Keratinocyte (primary cell): ENCODE data around the gene USP19. TPM values are rescaled to one million over a fixed set of nuclear protein-coding genes. Genes with fewer than 3 reads are reported as not detected.

Experiments
- DNase-seq: peaks from one replicate; pipeline ENCODE4 v3.0.0-alpha.2; 2011; ENCODE audit warnings: low read depth, missing footprints, low spot score
- FAIRE-seq: peaks from 2 replicates; lab custom pipeline; 2011; peaks lifted over from hg19 to GRCh38; lab: Jason Lieb, UNC
- H2AFZ ChIP-seq: 2 replicates; pipeline ENCODE4 v1.6.0; 2012; ENCODE audit warnings: low read length, control low read depth, inconsistent platforms; ENCODE audit not compliant: control insufficient read depth
- H3K27ac ChIP-seq: 2 replicates; pipeline ENCODE4 v1.5.1; 2011; ENCODE audit warnings: low read length; ENCODE audit not compliant: control insufficient read depth, insufficient read depth
- H3K27me3 ChIP-seq: 3 replicates; pipeline ENCODE4 v1.6.0; 2011; ENCODE audit warnings: low read length; ENCODE audit not compliant: control insufficient read depth, insufficient read depth; ENCODE audit errors: extremely low read depth
- H3K36me3 ChIP-seq, 2 experiments: 2 replicates in 1 of 2; 3 replicates in 1 of 2; pipeline ENCODE4 v1.5.1; 2011; ENCODE audit warnings: low read length in 2 of 2, mild to moderate bottlenecking in 1 of 2; ENCODE audit not compliant: control insufficient read depth in 2 of 2, insufficient read depth in 2 of 2; ENCODE audit errors: extremely low read depth in 1 of 2
- H3K4me1 ChIP-seq: 3 replicates; pipeline ENCODE4 v1.5.1; 2011; ENCODE audit warnings: low read length; ENCODE audit not compliant: control insufficient read depth, insufficient read depth; ENCODE audit errors: extremely low read depth
- H3K4me2 ChIP-seq: 3 replicates; pipeline ENCODE4 v1.6.0; 2011; ENCODE audit warnings: low read depth, low read length; ENCODE audit not compliant: control insufficient read depth, insufficient read depth; ENCODE audit errors: extremely low read depth
- H3K4me3 ChIP-seq, 3 experiments: fragments of 200-600 bp in 1 of 3; sonication (generic) in 1 of 3; 2 replicates in 2 of 3; 3 replicates in 1 of 3; pipeline ENCODE4 v1.5.1; 2011 to 2016; ENCODE audit warnings: low read length in 3 of 3, mild to moderate bottlenecking in 3 of 3, control low read depth in 2 of 3, inconsistent platforms in 1 of 3, low read depth in 1 of 3, mixed read lengths in 1 of 3, mixed run types in 1 of 3, moderate library complexity in 1 of 3; ENCODE audit not compliant: control insufficient read depth in 2 of 3, insufficient read depth in 2 of 3; ENCODE audit errors: extremely low read depth in 1 of 3
- H3K79me2 ChIP-seq: 2 replicates; pipeline ENCODE4 v1.6.0; 2012; ENCODE audit warnings: low read length; ENCODE audit not compliant: control insufficient read depth, insufficient read depth
- H3K9ac ChIP-seq: 3 replicates; pipeline ENCODE4 v1.6.0; 2011; ENCODE audit warnings: low read length; ENCODE audit not compliant: control insufficient read depth, insufficient read depth; ENCODE audit errors: extremely low read depth
- H3K9me1 ChIP-seq: 3 replicates; pipeline ENCODE4 v1.6.0; 2011; ENCODE audit warnings: low read length; ENCODE audit not compliant: control insufficient read depth, insufficient read depth; ENCODE audit errors: extremely low read depth
- H3K9me3 ChIP-seq: 2 replicates; pipeline ENCODE4 v1.5.1; 2012; ENCODE audit warnings: low read depth, low read length; ENCODE audit not compliant: control insufficient read depth
- H4K20me1 ChIP-seq: 3 replicates; pipeline ENCODE4 v1.6.0; 2011; ENCODE audit warnings: low read length; ENCODE audit not compliant: control insufficient read depth, insufficient read depth; ENCODE audit errors: extremely low read depth
- CTCF ChIP-seq, 3 experiments: IDR thresholded peaks in 1 of 3; conservative IDR thresholded peaks in 1 of 3; optimal IDR thresholded peaks in 1 of 3; 2 replicates in 2 of 3; 3 replicates in 1 of 3; pipeline versions ENCODE3 to v1.5.1; 2011; ENCODE audit warnings: low read length in 3 of 3, mild to moderate bottlenecking in 3 of 3, moderate library complexity in 2 of 3, control low read depth in 1 of 3, inconsistent platforms in 1 of 3; ENCODE audit not compliant: insufficient read depth in 2 of 3; ENCODE audit errors: extremely low read depth in 1 of 3
- EZH2 ChIP-seq: IDR thresholded peaks from one replicate; pipeline ENCODE4 v1.6.1; 2012; ENCODE audit warnings: inconsistent platforms, mild to moderate bottlenecking, low read length, moderate library complexity
- dilution Hi-C: fragments of 300-500 bp; cut with MboI; formaldehyde crosslinking; loops from one replicate; pipeline ENCODE4 v1.7.0; 2020; ENCODE audit warnings: low sequenced_read_pairs; ENCODE audit not compliant: extremely low pct_ligation_motif_present
- polyA plus RNA-seq, 5 experiments: library from polyadenylated mRNA; depleted of rRNA in 3 of 5; stranded (reverse) in 3 of 5; stranded (forward) in 1 of 5; unstranded in 1 of 5; fragments of >200 nt; gene quantifications; 1 replicate in 1 of 5; 2 replicates in 3 of 5; 3 replicates in 1 of 5; pipeline versions ENCODE4 v1.2.1 to v1.2.3, GENCODE V29; 2011 to 2012; ENCODE audit warnings: missing spikeins in 2 of 5, low read depth in 1 of 5, low replicate concordance in 1 of 5

Gene USP19
- polyA plus RNA-seq, 1 donor (not counting 4 experiments of a cell fraction or from before 2014, with no cell fraction given): 23.1 TPM

GRCh38 chr3:49157289-49157688 is 36.7 kb upstream of the USP19 start:
- no peaks in the 10 kb centered on the region for H3K4me1 ChIP-seq
- H3K9me3 ChIP-seq: no peaks in the 10 kb centered on the region
- FAIRE-seq: no peak
- H4K20me1 ChIP-seq: no peaks in the 10 kb centered on the region
- DNase-seq: no peak
- TF ChIP-seq EZH2 (no peak), CTCF (optimal IDR thresholded peaks at IDR 0.05 in 1 of 3, IDR thresholded peaks at IDR 0.05 in 1 of 3, conservative IDR thresholded peaks at IDR 0.05 in 1 of 3; ENCODE audit: extremely low read depth in 1 of 3, insufficient read depth in 2 of 3, low read length in 3 of 3) (no peak)
- H3K79me2 ChIP-seq: peaks cover 3% of the 10 kb centered on the region
- dilution Hi-C loops: no loop called here
- no peak overlapping the region for H2AFZ ChIP-seq
- H3K4me2 ChIP-seq: no peak overlapping the region
- H3K4me3 ChIP-seq: no peak overlapping the region
- H3K9me1 ChIP-seq: no peaks in the 10 kb centered on the region
- H3K27ac ChIP-seq: no peak overlapping the region
- no peak overlapping the region for H3K9ac ChIP-seq
- peaks cover 1 to 9% of the 10 kb centered on the region in 2 experiments for H3K36me3 ChIP-seq
- no peaks in the 10 kb centered on the region for H3K27me3 ChIP-seq

GRCh38 chr3:49153349-49153912 is 32.8 kb upstream of the USP19 start:
- dilution Hi-C loops: no loop called here
- DNase-seq: no peak
- Histone ChIP-seq H3K4me1 (no peaks in the 10 kb centered on the region), H3K27ac (no peak overlapping the region), H3K9me1 (no peaks in the 10 kb centered on the region), H3K4me2 (no peak overlapping the region), H3K36me3 (no peaks in the 10 kb centered on the region), H4K20me1 (no peaks in the 10 kb centered on the region), H3K9me3 (no peaks in the 10 kb centered on the region), H3K4me3 (no peak overlapping the region), H3K79me2 (no peaks in the 10 kb centered on the region), H3K9ac (no peak overlapping the region), H3K27me3 (no peaks in the 10 kb centered on the region), H2AFZ (no peak overlapping the region)
- no peak for TF ChIP-seq CTCF (optimal IDR thresholded peaks at IDR 0.05 in 1 of 3, IDR thresholded peaks at IDR 0.05 in 1 of 3, conservative IDR thresholded peaks at IDR 0.05 in 1 of 3; ENCODE audit: extremely low read depth in 1 of 3, insufficient read depth in 2 of 3, low read length in 3 of 3)
- no peak for TF ChIP-seq EZH2
- no peak for FAIRE-seq
